Measurements from ENCODE around the gene PRKCH. TPM values are rescaled to one million over a fixed set of nuclear protein-coding genes. Genes with fewer than 3 reads are reported as not detected.
A peak's percentile ranks its signal among the peaks of the same experiment; 100 is the strongest.

PRKCH gene
- total and polyA plus RNA-seq, 8 donors, result 35.2 to 48.8 (median 43.1) TPM

GRCh38 chr14:61524936-61525292 lies 203.5 kb downstream of the PRKCH start:
- TF ChIP-seq CTCF (IDR thresholded peaks at IDR 0.05), result no peak
- no peaks in the 10 kb centered on the region for H3K9me3 ChIP-seq
- peak overlapping the region; percentile 82 to 87 for H3K27ac ChIP-seq
- ATAC-seq, result peak; percentile 4
- peaks cover 0 to 4% of the 10 kb centered on the region in 2 donors for H3K36me3 ChIP-seq
- no peak for DNase-seq
- intact Hi-C loops (cut with DNase I), result no loop called here
- H3K4me3 ChIP-seq, result no peak overlapping the region
- peaks cover 36 to 67% of the 10 kb centered on the region in 2 donors for H3K4me1 ChIP-seq
- H3K27me3 ChIP-seq, result no peaks in the 10 kb centered on the region

- no peaks in the 10 kb centered on the region for H3K27me3 ChIP-seq
- H3K4me3 ChIP-seq, result no peak overlapping the region
- intact Hi-C loops (cut with DNase I), result no loop called here
- H3K4me1 ChIP-seq, result peaks cover 36 to 68% of the 10 kb centered on the region in 2 donors
- peak overlapping the region; percentile 82 to 87 for H3K27ac ChIP-seq
- DNase-seq, result peak in 2 of 4 donors; percentile 84 to 89
- no peak for TF ChIP-seq CTCF (IDR thresholded peaks at IDR 0.05)
- peak; percentile 69 for ATAC-seq
- H3K9me3 ChIP-seq, result no peaks in the 10 kb centered on the region
- peaks cover 0 to 4% of the 10 kb centered on the region in 2 donors for H3K36me3 ChIP-seq
Observed at GRCh38 chr14:61525293-61526011, 204.1 kb downstream of the PRKCH start.

GRCh38 chr14:61526405-61527312 lies 205.3 kb downstream of the PRKCH start:
- peak; percentile 69 for ATAC-seq
- Histone ChIP-seq H3K4me3 (no peak overlapping the region), H3K36me3 (peaks cover 0 to 4% of the 10 kb centered on the region in 2 donors), H3K4me1 (peaks cover 36 to 79% of the 10 kb centered on the region in 2 donors), H3K27ac (peak overlapping the region; percentile 82 to 87), H3K27me3 (no peaks in the 10 kb centered on the region), H3K9me3 (no peaks in the 10 kb centered on the region)
- peak in 3 of 4 donors; percentile 50 to 66 (median 54) for DNase-seq
- intact Hi-C loops (cut with DNase I), result no loop called here
- TF ChIP-seq CTCF (IDR thresholded peaks at IDR 0.05), result no peak

- H3K4me1 ChIP-seq, result peaks cover 36 to 87% of the 10 kb centered on the region in 2 donors
Observed at GRCh38 chr14:61527325-61528100, 206.1 kb downstream of the PRKCH start.

More at GRCh38 chr14:61527325-61528100, 206.1 kb downstream of the PRKCH start:
- Histone ChIP-seq H3K27me3 (no peaks in the 10 kb centered on the region), H3K4me3 (no peak overlapping the region), H3K36me3 (peaks cover 0 to 4% of the 10 kb centered on the region in 2 donors), H3K27ac (peak overlapping the region; percentile 74 to 87), H3K9me3 (no peaks in the 10 kb centered on the region)
- intact Hi-C loops (cut with DNase I), result no loop called here
- TF ChIP-seq CTCF (IDR thresholded peaks at IDR 0.05), result no peak
- peak; percentile 20 for ATAC-seq
- DNase-seq, result peak in 1 of 4 donors; percentile 59
